Stimulated activated CD4-positive, alpha-beta T cell treated with anti-CD3 and anti-CD28 coated beads, Interleukin-2, amount 100 ng/mL, for 24 hours (primary cell): ENCODE results near the gene FYCO1.
"Not testable (repeated sequence)": the region's sequence is repeated elsewhere in the genome, so short reads cannot be mapped to it uniquely, and the experiment has no call there.

Source experiments
- DNase-seq, 2 donors: peaks; one replicate each; pipeline ENCODE4 v3.0.0-alpha.2; 2020

FYCO1 gene

GRCh38 chr3:45995236-45996192, at the start of gene FYCO1:
TSS of gene FYCO1 (minus strand) at chr3:45995824. CDS start at chr3:45984910, 10,914 bp downstream.
- DNase-seq, result peak; percentile 90 to 92

- no peak for DNase-seq
Observed at GRCh38 chr3:46038916-46039315, 43.3 kb upstream of the FYCO1 start.

DNA sequence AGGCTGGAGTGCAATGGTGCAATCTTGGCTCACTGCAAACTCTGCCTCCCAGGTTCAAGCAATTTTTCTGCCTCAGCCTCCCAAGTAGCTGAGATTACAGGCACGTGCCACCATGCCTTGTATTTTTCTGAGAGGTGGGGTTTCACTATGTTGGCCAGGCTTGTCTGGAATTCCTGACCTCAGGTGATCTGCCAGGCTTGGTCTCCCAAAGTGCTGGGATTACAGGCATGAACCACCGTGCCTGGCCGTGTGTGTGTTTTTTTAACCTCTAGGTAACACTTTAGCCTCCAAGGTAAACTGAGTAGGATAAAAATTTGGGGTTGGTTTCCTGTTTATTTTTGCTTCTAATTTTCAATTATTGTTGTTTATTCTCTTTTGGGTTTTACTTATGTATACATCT, 42.4 kb upstream of the FYCO1 start:
- not testable (repeated sequence) for DNase-seq

- DNase-seq, result no peak
Observed at GRCh38 chr3:46036191-46036590, 40.6 kb upstream of the FYCO1 start.

DNA sequence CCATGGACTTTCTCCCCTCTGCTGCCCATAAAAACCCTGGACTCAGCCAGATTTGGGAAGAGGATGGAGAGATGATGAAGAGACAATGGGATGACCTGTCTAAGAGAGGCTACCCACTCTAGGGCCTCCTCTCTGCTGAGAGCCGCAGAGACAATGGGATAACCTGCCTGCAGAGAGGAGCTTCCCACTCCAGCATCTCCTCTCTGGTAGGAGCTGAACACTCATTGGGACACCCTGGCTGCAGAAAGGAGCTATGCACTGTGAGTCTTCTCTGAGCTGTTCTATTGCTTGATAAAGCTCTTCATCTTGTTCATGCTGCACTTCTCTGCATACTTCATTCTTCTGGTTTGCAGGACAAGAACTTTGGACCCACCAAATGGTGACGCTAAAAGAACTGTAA, 36.1 kb upstream of the FYCO1 start:
- DNase-seq, result no peak

DNA sequence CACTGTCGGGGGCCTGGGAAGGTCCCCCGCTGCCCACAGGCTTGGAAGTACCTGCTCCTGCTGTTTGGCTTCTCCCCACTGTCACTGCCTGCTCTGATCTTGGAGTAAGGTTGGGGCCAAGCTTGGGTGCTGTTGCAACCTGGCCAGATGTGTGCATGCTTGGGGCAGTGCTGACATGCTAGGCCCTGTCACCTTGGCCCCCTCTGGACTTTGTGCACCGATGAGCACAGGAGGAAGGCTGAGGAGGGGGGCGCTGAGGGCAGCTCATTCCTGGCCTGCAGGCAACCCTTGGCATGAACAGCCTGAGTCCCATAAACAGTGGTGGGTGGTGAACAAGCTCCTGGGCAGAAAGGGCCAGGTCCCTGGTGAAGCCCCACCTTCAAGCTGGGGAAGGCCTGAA, 35.6 kb upstream of the FYCO1 start:
- DNase-seq, result no peak

GRCh38 chr3:46030626-46031025, 35.0 kb upstream of the FYCO1 start:
- DNase-seq, result no peak

GRCh38 chr3:46029953-46030543, 34.4 kb upstream of the FYCO1 start:
- DNase-seq, result no peak

DNA sequence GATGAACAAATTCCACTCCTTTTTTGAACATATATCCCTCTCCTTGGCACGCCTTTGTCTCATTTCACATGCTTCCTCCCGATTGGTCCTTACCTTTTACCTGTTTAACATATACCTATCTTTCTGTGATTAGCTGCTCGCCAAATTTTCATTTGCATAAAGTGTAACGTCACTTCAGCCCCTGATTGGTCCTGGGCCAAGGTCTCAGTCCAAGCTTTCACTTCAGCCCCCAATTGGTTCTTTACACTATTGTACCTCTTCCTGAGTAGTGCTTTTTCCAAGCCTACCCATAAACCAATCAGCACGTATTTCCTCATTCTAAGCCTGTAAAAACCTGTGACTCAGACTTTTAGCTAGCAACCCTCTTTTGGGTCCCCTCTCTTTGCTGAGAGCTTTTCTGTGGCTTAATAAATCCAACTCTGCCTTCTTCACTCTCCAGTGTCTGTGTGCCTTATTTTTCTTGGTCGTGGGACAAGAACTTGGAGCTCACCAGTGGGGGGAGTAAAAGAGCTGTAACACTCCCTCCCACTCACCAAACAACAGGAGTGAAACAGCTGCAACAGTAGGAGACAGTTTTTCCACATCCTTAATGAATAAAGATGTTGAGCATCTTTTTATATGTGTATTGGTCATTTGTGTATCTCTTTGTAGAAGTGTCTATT, 32.2 kb upstream of the FYCO1 start:
- no peak for DNase-seq

DNA sequence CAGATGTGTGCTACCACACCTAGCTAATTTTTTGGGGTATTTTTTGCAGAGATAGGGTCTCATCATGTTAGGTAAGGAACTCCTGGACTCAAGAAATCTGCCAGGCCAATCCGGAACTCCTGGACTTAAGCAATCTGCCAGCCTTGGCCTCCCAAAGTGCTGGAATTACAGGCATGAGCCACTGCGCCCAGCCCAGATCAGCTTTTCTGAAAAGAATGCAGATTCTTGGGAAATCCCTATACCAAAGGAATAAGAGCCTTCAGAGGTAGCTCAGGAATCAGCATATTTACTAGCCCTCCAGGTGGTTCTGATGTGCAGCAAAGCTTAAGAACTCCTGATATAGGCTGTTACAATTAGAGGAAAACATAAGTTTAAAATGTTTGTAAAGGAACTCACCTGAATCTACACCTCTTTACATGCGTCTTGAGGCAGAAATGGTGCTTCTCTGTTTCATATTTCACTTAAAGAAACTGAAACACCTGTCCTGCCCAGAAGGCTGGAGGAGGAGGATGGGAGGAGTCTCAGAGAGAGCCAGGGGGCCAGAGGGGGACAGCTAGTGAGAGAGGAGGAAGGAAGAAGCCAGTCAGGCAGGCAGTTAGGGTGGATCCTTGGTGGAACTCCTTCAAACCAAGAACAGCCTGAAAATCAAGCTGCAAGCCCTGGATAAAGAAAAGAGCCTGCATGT, 31.5 kb upstream of the FYCO1 start, which contains the start of gene XCR1:
Gene XCR1, minus strand, starts transcription at position 463 of the 685 bp plus-strand sequence. CDS start 5,536 bp downstream, outside the sequence.
- DNase-seq, result no peak

DNA sequence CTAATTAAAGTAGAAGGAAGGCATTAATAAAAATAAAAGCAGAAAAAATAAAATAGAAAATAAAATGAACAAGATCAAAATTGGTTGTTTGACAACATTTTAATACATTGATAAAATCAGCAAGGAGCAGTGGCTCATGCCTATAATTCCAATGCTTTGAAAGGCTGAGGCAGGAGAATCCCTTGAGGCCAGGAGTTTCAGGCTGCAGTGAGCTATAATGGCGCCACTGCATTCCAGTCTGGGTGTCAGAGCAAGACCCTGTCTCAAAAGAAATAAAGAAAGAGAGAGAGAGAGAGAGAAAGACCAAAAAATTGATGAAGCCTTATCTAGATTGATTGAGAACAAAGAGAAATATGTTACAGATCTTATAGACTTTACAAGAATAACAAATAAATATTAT, 29.5 kb upstream of the FYCO1 start:
- DNase-seq, result no peak

- DNase-seq, result no peak
Observed at GRCh38 chr3:46024131-46024530, 28.5 kb upstream of the FYCO1 start.

GRCh38 chr3:46022909-46023785, 27.5 kb upstream of the FYCO1 start:
- no peak for DNase-seq

GRCh38 chr3:46021516-46021915, 25.9 kb upstream of the FYCO1 start:
- DNase-seq, result no peak

DNA sequence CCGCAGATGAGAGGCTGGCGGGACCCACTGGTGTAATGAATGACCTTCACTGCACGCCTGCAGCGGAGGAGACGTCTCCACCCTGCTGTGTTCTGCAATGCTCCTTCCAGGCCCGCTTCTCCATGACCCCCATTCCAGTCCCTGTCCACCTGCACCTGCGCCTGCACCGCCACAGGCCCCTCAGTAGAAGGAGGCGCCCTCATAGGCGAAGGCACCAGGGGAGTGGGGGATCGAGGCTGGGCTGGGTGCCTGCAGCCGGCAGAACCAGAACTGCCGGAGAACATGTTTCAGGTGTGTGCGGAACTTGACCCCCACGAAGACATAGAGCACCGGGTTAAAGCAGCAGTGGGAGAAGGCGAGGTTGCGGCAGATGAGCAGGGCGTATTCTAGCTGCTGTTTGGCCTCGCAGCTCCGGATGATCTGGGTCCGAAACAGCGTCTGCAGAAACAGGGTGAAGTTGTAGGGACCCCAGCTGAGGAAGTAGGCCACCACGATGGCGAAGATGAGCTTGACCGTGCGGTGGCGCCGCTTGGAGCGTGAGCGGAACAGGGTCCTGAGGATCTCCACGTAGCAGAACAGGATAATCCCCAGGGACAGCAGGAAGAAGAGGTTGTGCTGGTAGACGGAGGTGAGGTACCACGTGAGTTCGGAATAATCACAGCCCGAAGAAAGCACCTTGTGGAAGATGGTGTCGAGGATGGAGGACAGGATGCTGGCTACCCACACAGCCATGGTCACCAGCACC, 25.3 kb upstream of the FYCO1 start:
- DNase-seq, result no peak

- peak; percentile 39 to 51 for DNase-seq
Observed at GRCh38 chr3:46019707-46020106, 24.1 kb upstream of the FYCO1 start.

DNA sequence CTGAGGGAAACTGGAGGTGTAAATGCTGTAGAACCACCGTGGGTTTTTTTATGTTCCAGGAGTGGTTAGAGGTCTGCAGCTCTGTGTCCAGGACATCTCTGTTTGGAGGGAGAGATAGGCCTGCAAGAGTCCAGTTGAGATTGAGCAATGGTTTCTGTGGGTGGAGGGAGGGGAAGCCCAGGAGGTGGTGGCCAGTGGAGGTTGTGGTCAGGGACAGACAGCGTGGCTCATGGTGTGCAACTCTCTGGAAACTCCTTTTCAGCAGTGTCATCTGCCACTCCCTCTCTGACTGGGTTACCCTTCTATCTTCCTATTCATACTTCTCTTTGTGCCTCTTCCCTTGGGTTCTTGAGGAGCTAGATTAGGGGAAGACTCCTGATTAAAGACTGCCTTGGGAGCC, 22.1 kb upstream of the FYCO1 start:
- no peak for DNase-seq

GRCh38 chr3:46013316-46014094, 17.9 kb upstream of the FYCO1 start:
- DNase-seq, result peak in 1 of 2 donors; percentile 7

GRCh38 chr3:46012246-46012645, 16.6 kb upstream of the FYCO1 start:
- no peak for DNase-seq

- no peak for DNase-seq
Observed at GRCh38 chr3:46010519-46011113, 15.0 kb upstream of the FYCO1 start.
